MCF 10A (cell line): ENCODE data around the gene CYB5RL. TPM values are rescaled to one million over a fixed set of nuclear protein-coding genes. Genes with fewer than 3 reads are reported as not detected.
"Not testable (repeated sequence)": the region's sequence is repeated elsewhere in the genome, so short reads cannot be mapped to it uniquely, and the experiment has no call there.

Experiments
- BruUV-seq: library from RNA; stranded (reverse); fragments of 400-500 nt; replicated peaks from 2 replicates; lab custom pipeline; 2021; lab: Mats Ljungman, UMichigan
- CTCF ChIA-PET: fragments of 300-600 bp; sonication (Branson Sonifier 250); formaldehyde crosslinking; extraction: SDS; loops from one replicate; lab custom pipeline; 2021; ENCODE audit warnings: antibody characterized with exemption, inconsistent platforms; lab: Yijun Ruan, JAX
- POLR2A ChIA-PET: fragments of 300-600, 350-650 bp; sonication (Branson Sonifier 250); formaldehyde crosslinking; extraction: SDS; loops from one replicate; lab custom pipeline; 2020; ENCODE audit warnings: antibody characterized with exemption, inconsistent platforms; lab: Yijun Ruan, JAX
- DNase-seq: peaks from one replicate; pipeline ENCODE4 v3.0.0-alpha.2; 2018; ENCODE audit not compliant: unreplicated experiment
- H3K27ac Mint-ChIP-seq: one replicate; pipeline ENCODE4 v1.8.0; 2022; ENCODE audit warnings: mild to moderate bottlenecking, low read depth, mixed read lengths; ENCODE audit not compliant: unreplicated experiment
- H3K27me3 Mint-ChIP-seq: one replicate; pipeline ENCODE4 v1.8.0; 2022; ENCODE audit warnings: mixed read lengths; ENCODE audit not compliant: insufficient read depth, unreplicated experiment
- H3K36me3 Mint-ChIP-seq: one replicate; pipeline ENCODE4 v1.8.0; 2022; ENCODE audit warnings: mild to moderate bottlenecking, moderate library complexity, mixed read lengths; ENCODE audit not compliant: insufficient read depth, unreplicated experiment
- H3K4me1 Mint-ChIP-seq: one replicate; pipeline ENCODE4 v1.8.0; 2022; ENCODE audit warnings: mixed read lengths; ENCODE audit not compliant: insufficient read depth, unreplicated experiment
- H3K4me3 Mint-ChIP-seq: one replicate; pipeline ENCODE4 v1.8.0; 2022; ENCODE audit warnings: mild to moderate bottlenecking, moderate library complexity, mixed read lengths; ENCODE audit not compliant: unreplicated experiment
- H3K9me3 Mint-ChIP-seq: one replicate; pipeline ENCODE4 v1.8.0; 2022; ENCODE audit warnings: mixed read lengths; ENCODE audit not compliant: unreplicated experiment
- CTCF ChIP-seq: fragments of 200-600 bp; IDR thresholded peaks from one replicate; pipeline ENCODE4 v1.8.0; 2022; ENCODE audit warnings: antibody characterized with exemption, mild to moderate bottlenecking; ENCODE audit not compliant: unreplicated experiment
- intact Hi-C: fragments of 100-400 bp; cut with micrococcal nuclease; formaldehyde crosslinking; loops from 2 replicates; pipeline ENCODE4 v1.14.1; 2022
- total RNA-seq: library from RNA; stranded (reverse); gene quantifications from 2 replicates; pipeline ENCODE4 v1.2.3, GENCODE V29; 2022

The CYB5RL gene
- total RNA-seq, 1 experiment from 2014 or later: 4.6 TPM

- intact Hi-C loops: no loop called here
- DNase-seq: no peak
- Mint-ChIP-seq H3K36me3 (no peaks in the 10 kb centered on the region), H3K27ac (no peak overlapping the region), H3K4me1 (peaks cover 14% of the 10 kb centered on the region), H3K4me3 (no peak overlapping the region), H3K27me3 (no peaks in the 10 kb centered on the region), H3K9me3 (no peaks in the 10 kb centered on the region)
- CTCF ChIA-PET: no interaction called here
- no peak for TF ChIP-seq CTCF
- POLR2A ChIA-PET: interaction anchor here (0.8 kb wide), 1 partner anchor 10 kb away, joined by 3 read pairs; no protein-coding TSS in a partner anchor
- no TSS peak for BruUV-seq
Measured at GRCh38 chr1:54169068-54169467, 30.8 kb downstream of the CYB5RL start.

- Mint-ChIP-seq H3K27me3 (no peaks in the 10 kb centered on the region), H3K36me3 (no peaks in the 10 kb centered on the region), H3K4me1 (peaks cover 14% of the 10 kb centered on the region), H3K27ac (no peak overlapping the region), H3K4me3 (no peak overlapping the region), H3K9me3 (no peaks in the 10 kb centered on the region)
- intact Hi-C loops: no loop called here
- ChIA-PET POLR2A (interaction anchor here (0.7 to 1.1 kb wide), 5 partner anchors 11 to 331 kb away, joined by 3 to 6 read pairs (median 4); partner anchors contain the start of genes CYB5RL, MRPL37 and NDC1), CTCF (interaction anchor here (0.5 kb wide), 1 partner anchor 18 kb away, joined by 3 read pairs; no protein-coding TSS in a partner anchor)
- DNase-seq: peak; percentile 23
- BruUV-seq: no TSS peak
- TF ChIP-seq CTCF: no peak
Measured at GRCh38 chr1:54168206-54168965, 31.4 kb downstream of the CYB5RL start.

- intact Hi-C loops: no loop called here
- DNase-seq: peak; percentile 80
- Mint-ChIP-seq H3K27ac (no peak overlapping the region), H3K9me3 (no peaks in the 10 kb centered on the region), H3K4me1 (peaks cover 14% of the 10 kb centered on the region), H3K4me3 (no peak overlapping the region), H3K27me3 (no peaks in the 10 kb centered on the region), H3K36me3 (no peaks in the 10 kb centered on the region)
- TF ChIP-seq CTCF: no peak
- POLR2A ChIA-PET: interaction anchor here (0.7 to 1.1 kb wide), 4 partner anchors 32 to 332 kb away, joined by 3 to 6 read pairs (median 4); partner anchors contain the start of genes CYB5RL, MRPL37 and NDC1
- BruUV-seq: no TSS peak
- CTCF ChIA-PET: interaction anchor here (0.6 to 0.8 kb wide), 2 partner anchors 42 to 94 kb away, joined by 3 read pairs; no protein-coding TSS in a partner anchor
Measured at GRCh38 chr1:54167422-54168139, 32.2 kb downstream of the CYB5RL start.

- H3K4me1 Mint-ChIP-seq: peaks cover 14% of the 10 kb centered on the region
- H3K9me3 Mint-ChIP-seq, BruUV-seq, POLR2A ChIA-PET, H3K27ac Mint-ChIP-seq, H3K4me3 Mint-ChIP-seq, DNase-seq, intact Hi-C loops, H3K36me3 Mint-ChIP-seq, H3K27me3 Mint-ChIP-seq: not testable (repeated sequence)
- CTCF ChIA-PET: interaction anchor here (1.1 kb wide), 1 partner anchor 98 kb away, joined by 3 read pairs; no protein-coding TSS in a partner anchor
Measured at GRCh38 chr1:54166357-54166756, 33.5 kb downstream of the CYB5RL start.
